Fibroblast of skin of right quadriceps (primary cell): Measurements from ENCODE around the gene HSPG2.
A peak's percentile ranks its signal among the peaks of the same experiment; 100 is the strongest.

Source experiments
- DNase-seq: peaks from one replicate; pipeline ENCODE4 v3.0.0-alpha.2; 2013

The HSPG2 gene

GRCh38 chr1:21955501-21956281 is 18.6 kb upstream of the HSPG2 start:
- no peak for DNase-seq

DNA sequence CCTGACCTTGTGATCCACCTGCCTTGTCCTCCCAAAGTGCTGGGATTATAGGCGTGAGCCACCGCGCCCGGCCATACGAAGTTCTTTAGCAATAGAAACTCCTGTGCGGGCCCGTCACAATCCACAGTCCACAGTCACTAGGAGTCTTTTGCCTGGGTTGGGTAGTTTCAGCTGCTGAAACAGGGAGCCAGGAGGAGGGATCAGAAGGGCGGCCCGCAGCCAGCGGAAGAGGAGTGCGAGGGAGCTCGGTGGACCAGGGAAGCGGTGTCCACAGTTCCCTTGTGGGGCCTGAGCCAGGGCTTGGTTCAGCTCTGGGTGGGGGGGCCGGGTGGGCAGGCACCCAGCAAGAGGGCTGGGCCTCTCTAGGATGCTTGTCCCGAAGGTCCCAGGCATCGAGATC is 17.9 kb upstream of the HSPG2 start:
- DNase-seq: no peak

DNA sequence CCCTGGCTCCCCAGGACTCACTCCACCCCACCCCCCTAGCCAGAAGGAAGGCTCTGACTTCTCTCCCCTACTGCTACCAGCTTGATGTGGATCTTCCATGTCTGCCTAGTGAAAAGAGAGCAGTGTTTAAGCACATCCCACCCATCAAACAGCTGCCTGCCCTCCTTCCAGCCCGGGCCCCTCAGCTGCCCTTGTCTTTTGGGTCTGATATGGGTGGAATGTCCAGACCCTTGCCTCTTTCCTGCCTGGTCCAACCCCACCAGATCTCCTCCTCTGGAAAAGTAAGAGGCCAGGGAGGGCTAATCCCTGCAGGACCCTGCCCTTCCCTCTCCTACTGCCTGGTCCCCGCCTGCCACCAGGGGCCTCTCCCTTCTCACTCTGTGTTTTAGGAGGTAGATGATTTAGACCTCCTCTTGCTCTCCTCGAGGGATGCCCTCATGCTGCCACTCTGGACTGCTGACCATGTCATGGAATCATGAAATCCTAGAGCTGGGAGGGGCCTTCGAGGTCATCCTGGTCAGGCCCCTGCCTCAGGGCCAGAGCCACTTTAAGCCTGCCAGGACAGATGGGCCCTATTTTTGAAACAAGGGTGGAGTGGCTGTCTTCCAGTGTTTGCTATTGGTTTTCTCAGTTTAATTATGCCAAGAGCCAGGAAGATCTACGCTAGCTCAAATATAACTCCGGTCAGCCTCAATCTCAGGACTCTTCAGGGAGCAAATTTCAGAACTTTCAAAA is 15.8 kb upstream of the HSPG2 start:
- DNase-seq: no peak

GRCh38 chr1:21951226-21951870 is 14.2 kb upstream of the HSPG2 start:
- DNase-seq: no peak

GRCh38 chr1:21950734-21951133 is 13.6 kb upstream of the HSPG2 start:
- DNase-seq: no peak

DNA sequence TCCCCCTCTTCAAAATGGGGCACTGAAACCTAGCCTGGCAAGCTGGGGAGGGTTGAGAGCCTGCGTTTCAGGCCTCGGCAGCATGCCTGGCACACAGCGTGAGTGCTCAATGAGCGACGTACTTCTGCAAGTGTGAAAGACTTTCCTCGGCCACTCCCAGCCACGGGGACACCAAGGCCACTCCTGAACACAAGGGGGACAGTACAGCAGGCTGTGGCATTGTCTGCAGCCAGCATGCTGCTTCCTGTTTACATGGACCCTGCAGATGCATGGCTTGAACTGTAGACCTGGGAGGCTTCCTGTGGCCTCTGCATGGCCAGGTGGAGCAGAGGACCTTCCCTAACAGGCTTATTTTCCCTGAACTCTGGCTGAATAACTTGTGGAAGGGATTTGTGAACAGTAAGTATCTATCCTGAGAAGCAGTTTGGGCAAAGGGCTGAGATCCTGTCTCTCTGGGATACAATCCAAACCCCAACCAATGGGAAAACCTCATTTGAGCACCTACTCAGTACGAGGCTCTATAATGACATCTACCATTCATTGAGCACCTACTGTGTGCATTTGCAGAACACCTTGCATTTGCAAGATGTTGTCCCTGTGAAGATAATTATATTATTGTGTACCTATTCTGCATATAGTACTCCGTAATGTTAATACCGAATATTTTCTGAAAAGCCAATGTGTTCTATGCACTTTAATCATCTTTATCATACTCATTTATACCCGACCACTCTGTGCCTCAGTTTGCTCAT is 9.9 kb upstream of the HSPG2 start:
- no peak for DNase-seq

DNA sequence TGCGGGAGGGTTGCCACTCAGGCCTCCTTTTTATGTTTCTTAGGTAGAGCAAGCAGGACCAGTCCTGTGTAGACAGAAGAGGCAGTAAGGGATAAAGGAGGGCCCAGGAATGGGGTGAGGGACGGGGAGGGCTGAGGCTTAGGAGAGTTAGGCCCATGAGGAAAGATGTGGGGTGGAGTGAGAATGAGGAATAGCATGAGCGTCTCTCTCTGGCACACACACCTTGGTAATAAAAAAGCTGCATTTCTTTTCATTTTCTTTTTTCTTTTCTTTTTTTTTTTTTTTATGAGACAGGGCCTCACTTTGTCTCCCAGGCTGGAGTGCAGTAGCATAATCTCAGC is 7.6 kb upstream of the HSPG2 start:
- no peak for DNase-seq

DNA sequence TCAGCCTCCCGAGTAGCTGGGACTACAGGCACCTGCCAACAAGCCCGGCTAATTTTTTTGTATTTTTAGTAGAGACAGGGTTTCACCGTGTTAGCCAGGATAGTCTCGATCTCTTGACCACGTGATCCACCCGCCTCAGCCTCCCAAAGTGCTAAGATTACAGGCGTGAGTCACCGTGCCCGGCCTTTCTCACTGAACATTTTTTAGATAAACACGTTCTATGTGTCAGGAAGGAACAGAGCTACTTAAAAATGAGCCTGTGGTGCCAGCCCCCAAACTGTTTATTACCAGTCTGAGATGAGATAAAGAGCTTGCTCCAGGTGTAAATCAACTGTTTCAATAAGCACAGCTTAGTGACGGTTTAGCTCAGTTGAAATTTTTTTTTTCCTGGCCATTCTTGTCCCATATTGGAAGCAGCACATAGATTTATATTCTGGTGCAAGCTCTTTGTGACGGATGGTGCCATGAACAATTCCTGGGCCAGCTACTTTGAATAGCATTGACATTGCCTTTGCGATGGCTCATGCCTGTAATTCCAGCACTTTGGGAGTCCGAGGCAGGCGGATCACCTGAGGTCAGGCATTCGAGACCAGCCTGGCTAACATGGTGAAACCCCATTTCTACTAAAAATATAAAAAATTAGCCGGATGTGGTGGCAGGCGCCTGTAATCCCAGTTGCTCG is 6.0 kb upstream of the HSPG2 start:
- peak; percentile 59 for DNase-seq

DNA sequence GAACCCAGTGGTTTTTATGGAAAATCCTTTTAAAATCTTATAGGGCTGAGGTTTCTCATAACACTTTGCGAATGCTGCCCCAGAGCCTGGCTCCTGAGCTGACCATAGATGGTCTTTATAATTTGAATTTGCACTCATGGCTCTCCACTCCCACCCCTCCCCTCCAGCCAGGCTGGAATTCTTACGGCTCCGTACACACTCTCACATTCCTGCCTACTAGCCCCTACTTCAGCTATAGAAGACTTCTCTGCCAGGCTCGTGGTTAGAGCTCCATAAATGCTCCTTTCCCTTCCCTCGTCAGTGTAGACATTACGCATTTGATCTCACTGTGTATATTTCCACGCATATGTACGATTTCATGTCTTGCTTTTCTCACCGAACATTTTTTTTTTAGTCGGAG is 5.4 kb upstream of the HSPG2 start:
- DNase-seq: no peak

- DNase-seq: no peak
Observed at GRCh38 chr1:21941370-21941769, 4.3 kb upstream of the HSPG2 start.

DNA sequence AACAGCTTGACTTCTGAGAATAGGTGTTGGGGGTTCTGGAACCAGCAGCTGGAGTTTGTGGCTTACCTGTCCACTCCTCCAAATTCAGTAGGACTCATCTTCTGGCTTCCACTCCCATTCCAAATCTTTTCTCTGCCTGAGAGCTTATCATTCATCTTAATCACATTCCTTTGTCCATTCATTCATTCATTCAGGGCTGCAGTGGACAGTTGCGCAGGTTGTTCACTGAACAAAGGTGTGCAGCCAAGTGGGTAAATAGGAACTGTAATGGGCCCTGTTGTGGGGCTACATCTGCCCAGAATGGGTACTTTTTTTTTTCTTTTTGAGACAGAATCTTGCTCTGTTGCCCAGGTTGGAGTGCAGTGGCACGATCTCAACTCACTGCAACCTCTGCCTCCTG is 3.4 kb upstream of the HSPG2 start:
- no peak for DNase-seq

GRCh38 chr1:21939650-21940374 is 2.7 kb upstream of the HSPG2 start:
- peak; percentile 98 for DNase-seq

- DNase-seq: no peak
Observed at GRCh38 chr1:21938732-21939538, 1.8 kb upstream of the HSPG2 start.

DNA sequence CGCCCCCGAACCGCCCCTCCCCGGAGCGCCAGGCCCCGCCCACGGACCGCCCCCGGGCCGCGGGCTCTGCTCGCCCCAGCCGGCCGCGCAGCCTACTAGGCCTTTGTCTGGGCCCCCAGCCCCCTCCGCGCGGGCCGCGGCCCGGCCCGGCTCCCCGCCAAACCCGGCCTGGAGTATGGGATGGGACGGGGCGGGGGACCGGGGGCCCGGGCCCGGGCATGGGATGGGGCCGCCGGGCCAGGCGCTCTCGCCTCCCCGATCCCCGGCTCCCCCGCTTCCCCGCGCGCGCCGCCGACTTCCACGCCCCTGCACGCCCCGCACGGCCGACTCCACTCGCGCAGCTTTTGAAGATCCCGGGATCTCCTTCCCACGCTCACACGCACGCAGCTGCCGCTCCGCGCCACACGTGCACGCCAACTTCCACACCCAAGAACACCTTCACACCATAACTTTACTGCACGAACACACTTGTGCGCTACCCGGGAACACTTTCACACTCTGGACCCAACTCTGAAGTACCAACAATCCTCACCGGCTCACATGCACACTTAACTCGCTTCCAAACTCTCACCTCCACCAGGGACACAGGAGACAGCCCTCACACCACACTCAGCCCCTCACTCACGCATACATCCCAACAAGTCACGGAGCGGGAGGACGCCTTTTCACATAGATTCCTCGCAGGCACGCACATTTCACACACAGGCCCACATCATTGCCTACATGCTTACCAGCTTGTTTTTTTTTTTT is 437 bp upstream of the HSPG2 start:
- DNase-seq: peak; percentile 92

- no peak for DNase-seq
Observed at GRCh38 chr1:21936366-21937031, 611 bp downstream of the HSPG2 start.

GRCh38 chr1:21935891-21936365 is 1.2 kb downstream of the HSPG2 start:
- DNase-seq: no peak

DNA sequence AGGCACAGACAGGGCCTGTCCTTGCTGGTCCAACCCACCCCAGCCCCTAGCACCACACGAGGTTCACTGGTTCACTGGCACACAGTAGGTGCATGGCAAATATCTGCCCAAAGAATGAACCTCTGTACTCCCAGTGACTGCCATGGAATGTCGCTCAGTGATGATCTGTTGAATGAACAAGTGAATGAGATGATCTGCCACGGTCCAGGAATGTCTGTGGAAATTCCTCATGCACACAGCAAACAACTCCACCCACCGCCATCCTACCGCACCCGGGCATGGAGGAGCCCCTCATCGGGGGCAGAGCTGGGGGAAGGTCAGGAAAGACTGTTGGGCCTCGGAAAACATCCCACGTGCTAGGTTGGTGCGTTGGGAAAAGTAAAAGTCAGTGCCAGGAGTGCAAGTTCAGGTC is 1.7 kb downstream of the HSPG2 start:
- no peak for DNase-seq

GRCh38 chr1:21933397-21934248 is 3.5 kb downstream of the HSPG2 start:
- DNase-seq: no peak

DNA sequence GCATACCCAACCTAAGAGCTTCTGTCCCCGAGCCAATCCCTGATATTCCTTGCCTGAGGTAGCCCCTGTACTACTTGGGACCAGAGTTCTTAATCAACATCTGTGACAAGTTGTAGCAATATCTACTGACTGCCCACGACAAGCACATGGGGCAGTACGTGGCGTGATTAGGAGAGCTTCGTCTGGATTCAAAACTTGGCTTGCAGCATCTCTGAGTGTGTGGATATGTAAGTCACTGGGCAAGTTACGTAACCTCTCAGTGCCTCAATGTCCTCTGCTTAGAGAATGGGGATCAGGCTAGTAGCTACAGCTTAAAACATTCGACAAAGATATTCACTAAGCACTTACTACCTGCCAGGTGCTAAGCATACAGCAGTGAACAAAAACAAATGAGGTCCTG is 5.0 kb downstream of the HSPG2 start:
- peak; percentile 62 for DNase-seq
